GM12878 (cell line): ENCODE data around the gene RPS2. TPM values are rescaled to one million over a fixed set of nuclear protein-coding genes. Genes with fewer than 3 reads are reported as not detected.
A peak's percentile ranks its signal among the peaks of the same experiment; 100 is the strongest.

Experiments used
- ATAC-seq: fragments of 200-7000 bp; cut with Tn5 transposase; 3 replicates; pipeline ENCODE4 v1.9.1; 2020; ENCODE audit warnings: mild to moderate bottlenecking, moderate library complexity
- BruUV-seq: library from RNA; stranded (reverse); fragments of 400-500 nt; replicated peaks from 2 replicates; lab custom pipeline; 2021; lab: Mats Ljungman, UMichigan
- CTCF ChIA-PET: fragments of 300-600 bp; sonication (Branson Sonifier 250); formaldehyde crosslinking; extraction: SDS; loops from one replicate; lab custom pipeline; 2021; ENCODE audit warnings: inconsistent platforms; lab: Yijun Ruan, JAX
- POLR2A ChIA-PET: fragments of 350-600 bp; formaldehyde crosslinking; extraction: SDS; loops from one replicate; lab custom pipeline; 2021; ENCODE audit warnings: inconsistent platforms; lab: Charles Lee
- RAD21 ChIA-PET: fragments of 300-600 bp; sonication (Branson Sonifier 250); formaldehyde crosslinking; loops from one replicate; lab custom pipeline; 2023; ENCODE audit warnings: antibody characterized with exemption; ENCODE audit not compliant: unreplicated experiment; lab: Charles Lee
- SMC1A ChIA-PET: fragments of 300-600 bp; sonication (Branson Sonifier 250); formaldehyde crosslinking; loops from one replicate; lab custom pipeline; 2023; ENCODE audit not compliant: unreplicated experiment, uncharacterized antibody; lab: Charles Lee
- DNase-seq: peaks from one replicate; pipeline ENCODE4 v3.0.0-alpha.2; 2011; ENCODE audit warnings: low read depth, low spot score
- FAIRE-seq: peaks from 3 replicates; lab custom pipeline; 2011; peaks lifted over from hg19 to GRCh38; lab: Jason Lieb, UNC
- H2AFZ ChIP-seq: 2 replicates; pipeline ENCODE4 v1.6.0; 2011; ENCODE audit warnings: low read depth, low read length, control low read depth; ENCODE audit not compliant: control insufficient read depth
- H3K27ac ChIP-seq: 2 replicates; pipeline ENCODE4 v1.5.1; 2011; ENCODE audit warnings: control low read depth; ENCODE audit not compliant: control insufficient read depth, insufficient read depth
- H3K27me3 ChIP-seq, 2 experiments: replicated peaks in 1 of 2; 2 replicates each; pipeline versions ENCODE4 v1.6.0 to v1.6.1; 2011; ENCODE audit warnings: low read length in 1 of 2; ENCODE audit not compliant: control insufficient read depth in 2 of 2, insufficient read depth in 2 of 2
- H3K36me3 ChIP-seq, 2 experiments: 2 replicates each; pipeline ENCODE4 v1.5.1; 2011; ENCODE audit warnings: low read length in 1 of 2; ENCODE audit not compliant: control insufficient read depth in 2 of 2, insufficient read depth in 2 of 2
- H3K4me1 ChIP-seq: 2 replicates; pipeline ENCODE4 v1.6.1; 2011; ENCODE audit warnings: mild to moderate bottlenecking, low read length, moderate library complexity, mixed read lengths; ENCODE audit not compliant: control insufficient read depth, insufficient read depth
- H3K4me2 ChIP-seq: 2 replicates; pipeline ENCODE4 v1.6.0; 2011; ENCODE audit warnings: control low read depth; ENCODE audit not compliant: control insufficient read depth, insufficient read depth
- H3K4me3 ChIP-seq: fragments of 200-600 bp; sonication (generic); 2 replicates; pipeline ENCODE4 v1.5.1; 2016
- H3K79me2 ChIP-seq: 2 replicates; pipeline ENCODE4 v1.6.0; 2011; ENCODE audit warnings: low read length; ENCODE audit not compliant: control insufficient read depth, insufficient read depth
- H3K9ac ChIP-seq: 2 replicates; pipeline ENCODE4 v1.8.0; 2011; ENCODE audit warnings: low read length, control low read depth, mixed read lengths; ENCODE audit not compliant: control insufficient read depth, insufficient read depth
- H3K9me3 ChIP-seq: replicated peaks from 3 replicates; pipeline ENCODE4 v1.5.1; 2011; ENCODE audit warnings: mild to moderate bottlenecking, low read length; ENCODE audit not compliant: control insufficient read depth, insufficient read depth
- H4K20me1 ChIP-seq: 2 replicates; pipeline ENCODE4 v1.6.0; 2011; ENCODE audit not compliant: control insufficient read depth, insufficient read depth
- BACH1 ChIP-seq: fragments of 450-650 bp; IDR thresholded peaks from 2 replicates; pipeline ENCODE4 v1.6.1; 2017; ENCODE audit warnings: mild to moderate bottlenecking, borderline replicate concordance
- EGR1 ChIP-seq, 2 experiments: IDR thresholded peaks; 1 replicate in 1 of 2; 2 replicates in 1 of 2; pipeline ENCODE4 v1.6.1; 2011 to 2012; ENCODE audit warnings: low read depth in 2 of 2, low read length in 2 of 2, borderline replicate concordance in 1 of 2, mild to moderate bottlenecking in 1 of 2, moderate library complexity in 1 of 2
- GATAD2B ChIP-seq: fragments of 450-650 bp; conservative IDR thresholded peaks from 2 replicates; pipeline ENCODE4 v1.6.1; 2017; ENCODE audit warnings: low read depth, mild to moderate bottlenecking, moderate library complexity
- HDAC2 ChIP-seq: fragments of 200-600 bp; sonication (generic); IDR thresholded peaks from 2 replicates; pipeline ENCODE4 v1.6.1; 2017
- IRF4 ChIP-seq: IDR thresholded peaks from 2 replicates; pipeline ENCODE4 v1.6.1; 2011; ENCODE audit warnings: low read depth, low read length
- NR2C2 ChIP-seq: IDR thresholded peaks from 2 replicates; pipeline ENCODE4 v1.6.1; 2011; ENCODE audit warnings: borderline replicate concordance, low read depth; ENCODE audit not compliant: control insufficient read depth, insufficient read length
- SUZ12 ChIP-seq: fragments of 200-600 bp; sonication (generic); IDR thresholded peaks from one replicate; pipeline ENCODE4 v1.6.1; 2018; ENCODE audit warnings: antibody characterized with exemption, mild to moderate bottlenecking; ENCODE audit not compliant: unreplicated experiment
- TARDBP ChIP-seq: IDR thresholded peaks from 2 replicates; pipeline ENCODE4 v1.6.1; 2016; ENCODE audit warnings: borderline replicate concordance
- YY1 ChIP-seq: IDR thresholded peaks from 2 replicates; pipeline ENCODE4 v1.6.1; 2011; ENCODE audit warnings: low read depth, mild to moderate bottlenecking, low read length
- WGBS: methylation state at CpG from one replicate; pipeline ENCODE4 v1.1.6; 2016; ENCODE audit warnings: low lambda C conversion rate; ENCODE audit not compliant: insufficient replicate concordance, insufficient coverage; ENCODE audit errors: missing lambda C conversion rate; 5-methylcytosine and 5-hydroxymethylcytosine counted together
- in situ Hi-C: fragments of 300-500 bp; cut with MboI; formaldehyde crosslinking; loops from 9 replicates; pipeline ENCODE4 v1.14.3; 2018; ENCODE audit warnings: mixed read lengths
- intact Hi-C: fragments of 100-400 bp; cut with micrococcal nuclease; formaldehyde crosslinking; loops from one replicate; pipeline ENCODE4 v1.14.2; 2022; ENCODE audit not compliant: unreplicated experiment
- polyA plus RNA-seq, 11 experiments: library from polyadenylated mRNA; depleted of rRNA in 4 of 11; unstranded in 6 of 11; stranded (reverse) in 5 of 11; fragments of >200 nt; fragmentation: Nextera tagmentation in 4 of 11; fragmentation: Illumina TruSeq in 1 of 11; extraction: Ambion mirVana in 4 of 11; extraction: Trizol in 1 of 11; gene quantifications; 1 replicate in 1 of 11; 2 replicates in 10 of 11; pipeline versions ENCODE4 v1.2.1 to v1.2.3, GENCODE V29; 2011 to 2016; ENCODE audit warnings: inconsistent platforms in 2 of 11, missing spikeins in 2 of 11, low read depth in 1 of 11
- total RNA-seq, 4 experiments: library from RNA; depleted of rRNA in 3 of 4; stranded (reverse); fragments of >200 nt in 3 of 4; fragmentation: Illumina TruSeq in 1 of 4; extraction: Trizol in 1 of 4; gene quantifications; 2 replicates each; pipeline versions ENCODE4 v1.2.1 to v1.2.3, GENCODE V29; 2013 to 2021
- TF ChIP-seq, protein P1 (sequence below): fragments of 450-650 bp; IDR thresholded peaks from 2 replicates; pipeline ENCODE4 v1.6.1; 2017; ENCODE audit warnings: borderline replicate concordance
- TF ChIP-seq, protein P2 (sequence below): fragments of 450-650 bp; IDR thresholded peaks from 2 replicates; pipeline ENCODE4 v1.6.1; 2017; ENCODE audit warnings: antibody characterized with exemption, mild to moderate bottlenecking, moderate library complexity
- TF ChIP-seq, protein P3 (sequence below): fragments of 450-650 bp; formaldehyde crosslinking; IDR thresholded peaks from 2 replicates; pipeline ENCODE4 v1.5.0; 2022; ENCODE audit warnings: mild to moderate bottlenecking, missing genetic modification characterization

The RPS2 gene
- total and polyA plus RNA-seq, 10 of the 15 experiments (the other 5 are each of a cell fraction or from before 2014, with no cell fraction given), result 1,295 to 7,121 (median 3,933) TPM

DNA sequence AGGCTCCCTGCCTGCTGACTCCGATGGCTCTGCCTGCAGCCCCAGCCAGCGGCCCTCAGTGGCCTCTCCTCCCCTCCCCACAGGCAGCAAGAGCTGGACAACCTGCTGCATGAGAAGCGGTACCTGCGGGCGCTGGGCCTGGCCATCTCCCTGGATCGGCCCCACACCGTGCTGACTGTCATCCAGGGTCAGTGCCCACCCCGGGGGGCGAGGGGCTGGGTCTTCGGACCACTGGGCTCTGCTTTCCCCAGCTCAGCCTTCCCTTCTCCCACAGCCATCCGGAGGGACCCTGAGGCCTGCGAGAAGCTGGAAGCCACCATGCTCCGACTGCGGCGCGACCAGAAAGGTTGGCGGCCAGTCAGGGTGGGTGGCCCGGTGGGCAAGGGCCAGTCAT lies 13.2 kb upstream of the RPS2 start (continued):
- TF ChIP-seq, protein P1, sequence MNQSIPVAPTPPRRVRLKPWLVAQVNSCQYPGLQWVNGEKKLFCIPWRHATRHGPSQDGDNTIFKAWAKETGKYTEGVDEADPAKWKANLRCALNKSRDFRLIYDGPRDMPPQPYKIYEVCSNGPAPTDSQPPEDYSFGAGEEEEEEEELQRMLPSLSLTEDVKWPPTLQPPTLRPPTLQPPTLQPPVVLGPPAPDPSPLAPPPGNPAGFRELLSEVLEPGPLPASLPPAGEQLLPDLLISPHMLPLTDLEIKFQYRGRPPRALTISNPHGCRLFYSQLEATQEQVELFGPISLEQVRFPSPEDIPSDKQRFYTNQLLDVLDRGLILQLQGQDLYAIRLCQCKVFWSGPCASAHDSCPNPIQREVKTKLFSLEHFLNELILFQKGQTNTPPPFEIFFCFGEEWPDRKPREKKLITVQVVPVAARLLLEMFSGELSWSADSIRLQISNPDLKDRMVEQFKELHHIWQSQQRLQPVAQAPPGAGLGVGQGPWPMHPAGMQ, result no peak
- TF ChIP-seq, protein P2, sequence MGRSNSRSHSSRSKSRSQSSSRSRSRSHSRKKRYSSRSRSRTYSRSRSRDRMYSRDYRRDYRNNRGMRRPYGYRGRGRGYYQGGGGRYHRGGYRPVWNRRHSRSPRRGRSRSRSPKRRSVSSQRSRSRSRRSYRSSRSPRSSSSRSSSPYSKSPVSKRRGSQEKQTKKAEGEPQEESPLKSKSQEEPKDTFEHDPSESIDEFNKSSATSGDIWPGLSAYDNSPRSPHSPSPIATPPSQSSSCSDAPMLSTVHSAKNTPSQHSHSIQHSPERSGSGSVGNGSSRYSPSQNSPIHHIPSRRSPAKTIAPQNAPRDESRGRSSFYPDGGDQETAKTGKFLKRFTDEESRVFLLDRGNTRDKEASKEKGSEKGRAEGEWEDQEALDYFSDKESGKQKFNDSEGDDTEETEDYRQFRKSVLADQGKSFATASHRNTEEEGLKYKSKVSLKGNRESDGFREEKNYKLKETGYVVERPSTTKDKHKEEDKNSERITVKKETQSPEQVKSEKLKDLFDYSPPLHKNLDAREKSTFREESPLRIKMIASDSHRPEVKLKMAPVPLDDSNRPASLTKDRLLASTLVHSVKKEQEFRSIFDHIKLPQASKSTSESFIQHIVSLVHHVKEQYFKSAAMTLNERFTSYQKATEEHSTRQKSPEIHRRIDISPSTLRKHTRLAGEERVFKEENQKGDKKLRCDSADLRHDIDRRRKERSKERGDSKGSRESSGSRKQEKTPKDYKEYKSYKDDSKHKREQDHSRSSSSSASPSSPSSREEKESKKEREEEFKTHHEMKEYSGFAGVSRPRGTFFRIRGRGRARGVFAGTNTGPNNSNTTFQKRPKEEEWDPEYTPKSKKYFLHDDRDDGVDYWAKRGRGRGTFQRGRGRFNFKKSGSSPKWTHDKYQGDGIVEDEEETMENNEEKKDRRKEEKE, result no peak
- TF ChIP-seq BACH1, result no peak
- TF ChIP-seq, all 136 proteins: peak for 0

DNA sequence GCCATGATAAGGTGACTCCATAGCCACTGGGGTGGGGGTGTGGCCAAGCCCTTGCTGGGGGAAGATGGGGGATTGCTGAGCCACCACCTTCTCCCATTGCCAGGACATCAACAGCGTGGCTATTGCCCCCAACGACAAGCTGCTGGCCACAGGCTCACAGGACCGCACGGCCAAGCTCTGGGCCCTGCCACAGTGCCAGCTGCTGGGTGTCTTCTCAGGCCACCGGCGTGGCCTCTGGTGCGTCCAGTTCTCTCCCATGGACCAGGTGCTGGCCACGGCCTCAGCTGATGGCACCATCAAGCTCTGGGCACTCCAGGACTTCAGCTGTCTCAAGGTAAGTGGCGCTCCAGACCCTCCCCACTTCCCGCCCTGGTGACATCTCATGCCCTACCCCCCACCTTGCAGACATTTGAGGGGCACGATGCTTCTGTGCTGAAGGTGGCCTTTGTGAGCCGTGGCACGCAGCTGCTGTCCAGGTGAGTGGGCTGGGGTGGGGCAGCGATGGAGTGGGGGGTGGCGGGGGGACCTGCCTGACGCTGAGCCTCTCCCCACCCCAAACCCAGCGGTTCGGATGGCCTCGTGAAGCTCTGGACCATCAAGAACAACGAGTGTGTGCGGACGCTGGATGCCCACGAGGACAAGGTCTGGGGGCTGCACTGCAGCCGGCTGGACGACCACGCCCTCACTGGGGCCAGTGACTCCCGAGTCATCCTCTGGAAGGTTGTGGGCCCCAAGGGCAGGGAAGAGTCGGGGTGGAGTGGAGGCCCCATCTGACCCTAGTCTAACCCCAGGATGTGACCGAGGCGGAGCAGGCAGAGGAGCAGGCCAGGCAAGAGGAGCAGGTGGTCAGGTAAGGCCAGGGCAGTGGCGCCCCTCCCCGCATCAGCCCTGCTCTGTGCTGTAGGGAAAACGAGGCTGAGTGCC lies 12.6 kb upstream of the RPS2 start:
- Histone ChIP-seq H3K4me2 (no peak overlapping the region), H2AFZ (no peak overlapping the region), H3K4me1 (peaks cover 15% of the 10 kb centered on the region), H3K79me2 (peaks cover 13% of the 10 kb centered on the region), H3K4me3 (no peak overlapping the region), H4K20me1 (no peaks in the 10 kb centered on the region), H3K9ac (no peak overlapping the region), H3K27me3 (0 out of 4 replicates have a peak, but pooled peaks cover 0 to 2% of the 10 kb centered on the region in 2 experiments), H3K36me3 (peaks cover 0 to 36% of the 10 kb centered on the region in 2 experiments; a peak in 3 of 4 replicates), H3K27ac (no peak overlapping the region), H3K9me3 (no peaks in the 10 kb centered on the region)
- in situ Hi-C loops, result no loop called here
- ATAC-seq (no peak), FAIRE-seq (no peak), DNase-seq (no peak)
- ChIA-PET SMC1A (no interaction called here), POLR2A (interaction anchor here (1.6 kb wide), 1 partner anchor 12 kb away, joined by 6 read pairs; the partner anchor contains the start of gene RPS2), RAD21 (no interaction called here), CTCF (no interaction called here)
- 91% methylated on average over 33 of the region's 33 CpGs for WGBS
- intact Hi-C loops, result no loop called here
- BruUV-seq, result TSS peak; percentile 29
- no peak for TF ChIP-seq EGR1 (IDR thresholded peaks at IDR 0.05; ENCODE audit: borderline replicate concordance in 1 of 2, low read depth in 2 of 2, low read length in 2 of 2)
- TF ChIP-seq, protein P3, sequence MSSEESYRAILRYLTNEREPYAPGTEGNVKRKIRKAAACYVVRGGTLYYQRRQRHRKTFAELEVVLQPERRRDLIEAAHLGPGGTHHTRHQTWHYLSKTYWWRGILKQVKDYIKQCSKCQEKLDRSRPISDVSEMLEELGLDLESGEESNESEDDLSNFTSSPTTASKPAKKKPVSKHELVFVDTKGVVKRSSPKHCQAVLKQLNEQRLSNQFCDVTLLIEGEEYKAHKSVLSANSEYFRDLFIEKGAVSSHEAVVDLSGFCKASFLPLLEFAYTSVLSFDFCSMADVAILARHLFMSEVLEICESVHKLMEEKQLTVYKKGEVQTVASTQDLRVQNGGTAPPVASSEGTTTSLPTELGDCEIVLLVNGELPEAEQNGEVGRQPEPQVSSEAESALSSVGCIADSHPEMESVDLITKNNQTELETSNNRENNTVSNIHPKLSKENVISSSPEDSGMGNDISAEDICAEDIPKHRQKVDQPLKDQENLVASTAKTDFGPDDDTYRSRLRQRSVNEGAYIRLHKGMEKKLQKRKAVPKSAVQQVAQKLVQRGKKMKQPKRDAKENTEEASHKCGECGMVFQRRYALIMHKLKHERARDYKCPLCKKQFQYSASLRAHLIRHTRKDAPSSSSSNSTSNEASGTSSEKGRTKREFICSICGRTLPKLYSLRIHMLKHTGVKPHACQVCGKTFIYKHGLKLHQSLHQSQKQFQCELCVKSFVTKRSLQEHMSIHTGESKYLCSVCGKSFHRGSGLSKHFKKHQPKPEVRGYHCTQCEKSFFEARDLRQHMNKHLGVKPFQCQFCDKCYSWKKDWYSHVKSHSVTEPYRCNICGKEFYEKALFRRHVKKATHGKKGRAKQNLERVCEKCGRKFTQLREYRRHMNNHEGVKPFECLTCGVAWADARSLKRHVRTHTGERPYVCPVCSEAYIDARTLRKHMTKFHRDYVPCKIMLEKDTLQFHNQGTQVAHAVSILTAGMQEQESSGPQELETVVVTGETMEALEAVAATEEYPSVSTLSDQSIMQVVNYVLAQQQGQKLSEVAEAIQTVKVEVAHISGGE (CRISPR knock-in tag), result no peak
- TF ChIP-seq SUZ12, result no peak
- no peak for TF ChIP-seq TARDBP
- TF ChIP-seq GATAD2B, result no peak
- TF ChIP-seq NR2C2, result no peak
- no peak for TF ChIP-seq YY1
- TF ChIP-seq HDAC2, result no peak
- TF ChIP-seq IRF4, result no peak
